Neutrophil (primary cell): Measurements from ENCODE around the gene IL6R.

Experiments used
- H3K27ac ChIP-seq: fragments of 200-600 bp; sonication (generic); 2 replicates; pipeline ENCODE4 v1.5.1; 2016; ENCODE audit warnings: mild to moderate bottlenecking, moderate library complexity
- H3K27me3 ChIP-seq: fragments of 200-600 bp; sonication (generic); 2 replicates; pipeline ENCODE4 v1.6.0; 2016; ENCODE audit warnings: mild to moderate bottlenecking
- H3K36me3 ChIP-seq: fragments of 200-600 bp; sonication (generic); 2 replicates; pipeline ENCODE4 v1.5.1; 2017
- H3K4me1 ChIP-seq, 2 experiments: fragments of 200-600 bp in 1 of 2; sonication (generic) in 1 of 2; 1 replicate in 1 of 2; 2 replicates in 1 of 2; pipeline versions ENCODE4 v1.5.1 to v1.6.1; 2013 to 2016; ENCODE audit warnings: low read depth in 1 of 2, low read length in 1 of 2, mild to moderate bottlenecking in 1 of 2, moderate library complexity in 1 of 2; ENCODE audit not compliant: control insufficient read depth in 1 of 2, insufficient read depth in 1 of 2
- H3K4me3 ChIP-seq, 2 experiments: fragments of 200-600 bp in 1 of 2; sonication (generic) in 1 of 2; 1 replicate in 1 of 2; 2 replicates in 1 of 2; pipeline ENCODE4 v1.5.1; 2013 to 2016; ENCODE audit warnings: low read depth in 1 of 2, low read length in 1 of 2, mild to moderate bottlenecking in 1 of 2, moderate library complexity in 1 of 2
- H3K9me3 ChIP-seq: fragments of 200-600 bp; sonication (generic); 2 replicates; pipeline ENCODE4 v1.5.1; 2016
- TF ChIP-seq, protein P1 (sequence below): fragments of 200-600 bp; sonication (generic); IDR thresholded peaks from 2 replicates; pipeline ENCODE4 v1.5.1; 2016; ENCODE audit warnings: antibody characterized with exemption

Gene IL6R

DNA sequence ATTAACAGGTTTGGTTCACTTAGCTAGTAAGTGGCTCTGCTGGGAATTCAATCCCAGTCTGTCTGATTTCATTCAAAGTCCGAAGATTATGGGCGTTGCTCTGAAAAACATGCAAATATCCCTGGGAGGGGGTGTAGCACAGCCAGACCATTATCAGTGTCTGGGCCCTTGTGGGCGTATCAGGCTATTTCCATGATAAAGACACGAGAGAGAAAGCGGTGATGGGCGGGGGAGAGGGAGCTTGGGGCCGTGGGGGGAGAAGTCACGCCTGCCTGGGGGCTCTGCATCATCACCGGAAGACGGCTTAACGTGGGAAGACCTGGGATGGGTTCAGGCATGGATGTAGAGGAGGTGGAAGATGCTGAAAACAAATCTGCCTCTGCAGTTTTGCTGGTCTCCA lies 25.8 kb downstream of the IL6R start:
- no peaks in the 10 kb centered on the region for H3K9me3 ChIP-seq
- peaks cover 87% of the 10 kb centered on the region for H3K36me3 ChIP-seq
- TF ChIP-seq, protein P1, sequence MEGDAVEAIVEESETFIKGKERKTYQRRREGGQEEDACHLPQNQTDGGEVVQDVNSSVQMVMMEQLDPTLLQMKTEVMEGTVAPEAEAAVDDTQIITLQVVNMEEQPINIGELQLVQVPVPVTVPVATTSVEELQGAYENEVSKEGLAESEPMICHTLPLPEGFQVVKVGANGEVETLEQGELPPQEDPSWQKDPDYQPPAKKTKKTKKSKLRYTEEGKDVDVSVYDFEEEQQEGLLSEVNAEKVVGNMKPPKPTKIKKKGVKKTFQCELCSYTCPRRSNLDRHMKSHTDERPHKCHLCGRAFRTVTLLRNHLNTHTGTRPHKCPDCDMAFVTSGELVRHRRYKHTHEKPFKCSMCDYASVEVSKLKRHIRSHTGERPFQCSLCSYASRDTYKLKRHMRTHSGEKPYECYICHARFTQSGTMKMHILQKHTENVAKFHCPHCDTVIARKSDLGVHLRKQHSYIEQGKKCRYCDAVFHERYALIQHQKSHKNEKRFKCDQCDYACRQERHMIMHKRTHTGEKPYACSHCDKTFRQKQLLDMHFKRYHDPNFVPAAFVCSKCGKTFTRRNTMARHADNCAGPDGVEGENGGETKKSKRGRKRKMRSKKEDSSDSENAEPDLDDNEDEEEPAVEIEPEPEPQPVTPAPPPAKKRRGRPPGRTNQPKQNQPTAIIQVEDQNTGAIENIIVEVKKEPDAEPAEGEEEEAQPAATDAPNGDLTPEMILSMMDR: no peak
- H3K4me1 ChIP-seq: peaks cover 35 to 41% of the 10 kb centered on the region in 2 experiments
- peak overlapping the region; percentile 81 for H3K27ac ChIP-seq
- no peaks in the 10 kb centered on the region for H3K27me3 ChIP-seq
- no peak overlapping the region for H3K4me3 ChIP-seq

DNA sequence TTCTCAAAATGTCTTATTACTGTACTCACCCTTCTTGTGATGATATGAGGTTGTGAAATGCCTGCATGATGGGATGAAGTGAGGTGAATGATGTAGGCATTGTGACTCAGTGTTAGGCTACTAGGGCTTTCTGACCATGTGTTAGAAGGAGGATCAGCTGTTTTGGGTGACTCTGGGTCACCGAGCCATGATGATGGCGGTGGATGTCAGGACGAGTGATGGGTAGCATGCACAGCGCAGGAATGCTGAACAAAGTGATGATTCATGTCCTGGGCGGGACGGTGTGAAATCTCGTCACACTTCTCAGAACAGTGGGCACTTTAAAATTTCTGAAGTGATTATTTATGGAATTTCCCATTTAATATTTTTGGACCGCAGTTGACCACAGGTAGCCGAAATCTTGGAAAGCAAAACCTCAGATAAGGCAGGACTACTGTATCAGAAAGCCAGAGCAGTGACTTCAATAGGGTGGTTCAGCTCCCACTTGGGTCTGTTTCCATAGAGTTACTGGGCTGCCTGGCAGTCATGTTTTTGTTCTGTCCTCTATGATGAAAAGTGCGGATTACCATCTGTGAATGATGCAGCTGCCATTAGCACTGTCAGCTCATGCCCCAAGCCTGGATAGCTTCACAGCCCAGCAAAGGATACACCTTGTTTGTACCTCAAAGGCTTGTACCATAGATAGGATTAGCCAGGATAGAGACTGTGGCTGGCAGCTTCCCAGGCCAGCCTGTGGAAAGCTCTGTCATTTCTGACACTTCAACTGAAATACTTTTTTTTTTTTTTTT lies 26.6 kb downstream of the IL6R start:
- no peaks in the 10 kb centered on the region for H3K27me3 ChIP-seq
- peak overlapping the region; percentile 81 for H3K27ac ChIP-seq
- peaks cover 35 to 41% of the 10 kb centered on the region in 2 experiments for H3K4me1 ChIP-seq
- TF ChIP-seq, protein P1: no peak
- H3K9me3 ChIP-seq: no peaks in the 10 kb centered on the region
- H3K36me3 ChIP-seq: peaks cover 96% of the 10 kb centered on the region
- H3K4me3 ChIP-seq: no peak overlapping the region

DNA sequence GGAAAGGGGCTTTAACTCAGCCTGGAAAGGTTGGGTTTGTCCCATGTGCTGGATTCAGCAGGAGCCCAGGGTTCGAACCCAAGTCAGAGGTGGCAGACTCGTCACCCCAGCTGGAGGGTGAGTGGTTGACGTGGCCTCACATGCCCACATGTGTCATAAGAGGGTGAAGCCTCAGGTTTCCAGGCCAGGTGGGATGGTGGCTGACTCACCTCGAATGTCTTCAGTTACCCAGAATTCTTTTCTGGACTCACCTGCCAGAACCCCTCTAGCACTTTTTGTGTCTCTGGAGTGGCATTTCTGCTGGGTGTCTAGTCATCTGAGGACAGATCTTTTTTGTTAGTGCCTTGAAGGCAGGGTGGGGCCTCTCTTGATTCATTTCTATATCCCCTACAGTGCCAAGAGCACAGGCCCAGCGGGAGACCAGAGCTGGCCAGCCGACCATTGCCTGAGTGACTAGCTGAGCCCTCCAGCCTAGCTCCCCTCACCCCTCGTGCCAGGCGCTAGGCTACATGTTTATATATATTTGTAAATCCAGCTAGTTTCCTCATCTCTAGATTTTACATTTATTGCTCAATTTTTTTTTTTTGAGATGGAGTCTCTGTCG lies 28.1 kb downstream of the IL6R start:
- TF ChIP-seq, protein P1: no peak
- no peaks in the 10 kb centered on the region for H3K9me3 ChIP-seq
- peaks cover 99% of the 10 kb centered on the region for H3K36me3 ChIP-seq
- H3K27ac ChIP-seq: peak overlapping the region; percentile 81
- H3K4me3 ChIP-seq: no peak overlapping the region
- peaks cover 35 to 36% of the 10 kb centered on the region in 2 experiments for H3K4me1 ChIP-seq
- no peaks in the 10 kb centered on the region for H3K27me3 ChIP-seq

DNA sequence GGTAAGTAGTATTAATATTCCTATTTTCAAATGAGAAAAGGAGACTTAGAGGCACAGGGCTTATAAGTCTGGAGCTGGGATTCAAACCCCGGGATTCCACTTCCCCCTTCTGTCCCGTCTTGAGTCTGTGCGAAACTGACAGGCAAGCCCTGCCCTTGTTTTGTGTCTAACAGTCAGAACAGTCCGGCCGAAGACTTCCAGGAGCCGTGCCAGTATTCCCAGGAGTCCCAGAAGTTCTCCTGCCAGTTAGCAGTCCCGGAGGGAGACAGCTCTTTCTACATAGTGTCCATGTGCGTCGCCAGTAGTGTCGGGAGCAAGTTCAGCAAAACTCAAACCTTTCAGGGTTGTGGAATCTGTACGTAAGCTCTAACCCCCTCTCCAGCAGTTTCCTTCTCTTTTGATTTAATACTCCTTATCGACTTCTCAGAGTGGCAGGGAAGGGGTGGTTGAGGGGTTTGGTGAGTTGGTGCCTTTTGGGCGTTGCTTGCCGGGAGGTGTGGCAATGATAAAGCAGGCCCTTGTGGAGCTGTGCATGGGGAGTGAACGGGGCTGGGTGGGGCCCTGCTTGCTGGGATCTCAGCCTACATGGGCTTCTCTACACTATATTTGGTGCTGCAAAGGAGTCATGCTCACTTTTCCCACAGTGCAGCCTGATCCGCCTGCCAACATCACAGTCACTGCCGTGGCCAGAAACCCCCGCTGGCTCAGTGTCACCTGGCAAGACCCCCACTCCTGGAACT lies 29.4 kb downstream of the IL6R start:
- no peaks in the 10 kb centered on the region for H3K9me3 ChIP-seq
- TF ChIP-seq, protein P1: no peak
- peaks cover 99% of the 10 kb centered on the region for H3K36me3 ChIP-seq
- no peak overlapping the region for H3K4me3 ChIP-seq
- no peaks in the 10 kb centered on the region for H3K27me3 ChIP-seq
- peak overlapping the region; percentile 20 for H3K27ac ChIP-seq
- H3K4me1 ChIP-seq: peaks cover 35 to 40% of the 10 kb centered on the region in 2 experiments

DNA sequence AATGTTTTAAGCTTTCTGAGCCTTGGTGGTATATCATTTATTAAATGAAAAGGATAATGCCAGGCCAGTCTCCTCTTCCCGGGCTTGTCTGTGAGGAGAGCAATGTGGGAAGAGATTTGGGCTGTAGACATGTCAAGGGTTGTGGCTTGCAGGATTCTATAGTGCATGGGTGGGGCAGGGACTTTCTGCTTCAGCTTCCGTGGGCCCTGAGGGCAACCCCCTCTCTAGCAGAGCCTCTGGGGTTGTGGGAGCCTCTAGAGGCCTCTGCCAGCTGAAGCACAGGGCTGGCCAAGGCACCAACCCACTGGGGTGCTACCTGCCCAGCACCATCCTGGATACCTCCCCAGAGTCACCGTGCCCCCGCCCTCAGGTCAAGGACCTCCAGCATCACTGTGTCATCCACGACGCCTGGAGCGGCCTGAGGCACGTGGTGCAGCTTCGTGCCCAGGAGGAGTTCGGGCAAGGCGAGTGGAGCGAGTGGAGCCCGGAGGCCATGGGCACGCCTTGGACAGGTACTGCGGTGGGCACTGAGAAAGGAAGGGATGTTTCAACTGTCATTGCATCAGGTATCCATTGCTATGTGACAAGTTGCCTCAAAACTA lies 30.6 kb downstream of the IL6R start:
- Histone ChIP-seq H3K4me3 (no peak overlapping the region), H3K4me1 (peaks cover 31 to 37% of the 10 kb centered on the region in 2 experiments), H3K36me3 (peaks cover 98% of the 10 kb centered on the region), H3K27ac (peak overlapping the region; percentile 41), H3K27me3 (no peaks in the 10 kb centered on the region), H3K9me3 (no peaks in the 10 kb centered on the region)
- TF ChIP-seq, protein P1: no peak
